H1 (cell line): ENCODE measurements around the gene PPIL6. TPM values are rescaled to one million over a fixed set of nuclear protein-coding genes. Genes with fewer than 3 reads are reported as not detected.

Experiments
- CTCF ChIA-PET: fragments of 300-600 bp; sonication (Branson Sonifier 250); formaldehyde crosslinking; loops from one replicate; lab custom pipeline; 2021; ENCODE audit not compliant: partially characterized antibody; lab: Charles Lee
- POLR2A ChIA-PET: fragments of 300-600 bp; sonication (Branson Sonifier 250); formaldehyde crosslinking; loops from one replicate; lab custom pipeline; 2021; ENCODE audit warnings: inconsistent platforms; ENCODE audit not compliant: partially characterized antibody; lab: Charles Lee
- DNase-seq, 2 experiments: peaks; one replicate each; pipeline versions ENCODE4 v3.0.0 to v3.0.0-alpha.2; 2010 to 2022; ENCODE audit warnings: low spot score in 2 of 2, low read depth in 1 of 2, mixed read lengths in 1 of 2
- FAIRE-seq: peaks from 2 replicates; lab custom pipeline; 2011; peaks lifted over from hg19 to GRCh38; lab: Jason Lieb, UNC
- H2AFZ ChIP-seq: 2 replicates; pipeline ENCODE4 v1.8.1; 2012; ENCODE audit warnings: low read length, inconsistent platforms
- H2AK5ac ChIP-seq: 2 replicates; pipeline ENCODE4 v1.6.1; 2013; ENCODE audit warnings: low read depth, low read length
- H2BK120ac ChIP-seq: replicated peaks from 2 replicates; pipeline ENCODE3; 2013; ENCODE audit warnings: low read depth, low read length, inconsistent platforms
- H2BK12ac ChIP-seq: 2 replicates; pipeline ENCODE4 v1.6.1; 2013; ENCODE audit warnings: low read depth, low read length
- H2BK15ac ChIP-seq: 2 replicates; pipeline ENCODE4 v1.6.1; 2013; ENCODE audit warnings: low read length
- H2BK20ac ChIP-seq: 2 replicates; pipeline ENCODE4 v1.6.1; 2013; ENCODE audit warnings: low read length
- H2BK5ac ChIP-seq: 2 replicates; pipeline ENCODE4 v1.6.1; 2013; ENCODE audit warnings: low read depth, low read length
- H3K14ac ChIP-seq: 2 replicates; pipeline ENCODE4 v1.6.1; 2013; ENCODE audit warnings: inconsistent platforms; ENCODE audit not compliant: insufficient read length
- H3K18ac ChIP-seq: 2 replicates; pipeline ENCODE4 v1.6.1; 2013; ENCODE audit warnings: low read length; ENCODE audit errors: extremely low read depth
- H3K23ac ChIP-seq: 2 replicates; pipeline ENCODE4 v1.6.1; 2013; ENCODE audit warnings: inconsistent platforms; ENCODE audit not compliant: insufficient read length
- H3K23me2 ChIP-seq: 2 replicates; pipeline ENCODE4 v1.6.1; 2013; ENCODE audit warnings: low read depth, low read length
- H3K27ac ChIP-seq: 2 replicates; pipeline ENCODE4 v1.6.1; 2011; ENCODE audit warnings: low read depth, low read length, inconsistent platforms
- H3K27me3 ChIP-seq, 4 experiments: replicated peaks in 1 of 4; 1 replicate in 1 of 4; 2 replicates in 3 of 4; pipeline versions ENCODE4 v1.6.1 to v1.8.1; 2011 to 2013; ENCODE audit warnings: low read length in 3 of 4, mild to moderate bottlenecking in 3 of 4, inconsistent platforms in 2 of 4, mixed read lengths in 2 of 4, moderate library complexity in 1 of 4; ENCODE audit not compliant: control insufficient read depth in 3 of 4, insufficient read depth in 3 of 4; ENCODE audit errors: extremely low read depth in 1 of 4
- H3K36me3 ChIP-seq, 4 experiments: 2 replicates each; pipeline versions ENCODE4 v1.6.1 to v1.8.1; 2011 to 2013; ENCODE audit warnings: mild to moderate bottlenecking in 4 of 4, low read length in 3 of 4, moderate library complexity in 2 of 4, control low read depth in 1 of 4, inconsistent platforms in 1 of 4; ENCODE audit not compliant: insufficient read depth in 4 of 4, control insufficient read depth in 2 of 4
- H3K4ac ChIP-seq: replicated peaks from 2 replicates; pipeline ENCODE3; 2013; ENCODE audit warnings: low read length, low read depth, mixed read lengths, inconsistent platforms; ENCODE audit not compliant: insufficient read length
- H3K4me1 ChIP-seq, 4 experiments: replicated peaks in 1 of 4; 1 replicate in 1 of 4; 2 replicates in 3 of 4; pipeline versions ENCODE4 v1.6.1 to v1.8.1; 2011 to 2013; ENCODE audit warnings: low read length in 3 of 4, inconsistent platforms in 2 of 4, mixed read lengths in 1 of 4; ENCODE audit not compliant: insufficient read depth in 4 of 4, control insufficient read depth in 3 of 4
- H3K4me2 ChIP-seq, 2 experiments: 2 replicates each; pipeline versions ENCODE4 v1.6.1 to v1.8.1; 2011 to 2013; ENCODE audit warnings: low read depth in 2 of 2, low read length in 2 of 2, control low read depth in 1 of 2, inconsistent platforms in 1 of 2, mild to moderate bottlenecking in 1 of 2; ENCODE audit not compliant: insufficient read depth in 1 of 2
- H3K4me3 ChIP-seq, 4 experiments: fragments of 200-600, 300-600 bp in 1 of 4; sonication (generic), shearing (Covaris generic), sonication (Bioruptor Twin) in 1 of 4; 2 replicates each; pipeline versions ENCODE4 v1.5.1 to v1.8.1; 2011 to 2016; ENCODE audit warnings: low read length in 4 of 4, low read depth in 3 of 4, control low read depth in 2 of 4, inconsistent platforms in 2 of 4, mild to moderate bottlenecking in 2 of 4, mixed read lengths in 1 of 4, moderate library complexity in 1 of 4; ENCODE audit not compliant: insufficient read depth in 2 of 4; ENCODE audit errors: extremely low read depth in 1 of 4
- H3K56ac ChIP-seq: replicated peaks from 2 replicates; pipeline ENCODE3; 2013; ENCODE audit warnings: low read depth, mild to moderate bottlenecking, mixed read lengths, low read length, inconsistent platforms; ENCODE audit not compliant: insufficient read length
- H3K79me1 ChIP-seq: 2 replicates; pipeline ENCODE4 v1.6.1; 2013; ENCODE audit warnings: low read depth, low read length, control low read depth
- H3K79me2 ChIP-seq, 2 experiments: 2 replicates each; pipeline versions ENCODE4 v1.6.1 to v1.8.1; 2012 to 2013; ENCODE audit warnings: low read length in 2 of 2, mild to moderate bottlenecking in 2 of 2, inconsistent platforms in 1 of 2; ENCODE audit not compliant: insufficient read depth in 2 of 2, control insufficient read depth in 1 of 2
- H3K9ac ChIP-seq, 4 experiments: replicated peaks in 1 of 4; 1 replicate in 1 of 4; 2 replicates in 3 of 4; pipeline versions ENCODE4 v1.6.1 to v1.8.1; 2011 to 2013; ENCODE audit warnings: low read depth in 3 of 4, low read length in 3 of 4, control low read depth in 2 of 4, mild to moderate bottlenecking in 2 of 4, moderate library complexity in 2 of 4, inconsistent platforms in 1 of 4; ENCODE audit errors: extremely low read depth in 1 of 4
- H3K9me3 ChIP-seq, 2 experiments: 2 replicates each; pipeline versions ENCODE4 v1.6.1 to v1.8.1; 2012 to 2013; ENCODE audit warnings: mild to moderate bottlenecking in 2 of 2, moderate library complexity in 2 of 2, control low read depth in 1 of 2, inconsistent platforms in 1 of 2, low read depth in 1 of 2, low read length in 1 of 2, mixed read lengths in 1 of 2; ENCODE audit not compliant: insufficient read depth in 2 of 2
- H4K20me1 ChIP-seq, 2 experiments: replicated peaks in 1 of 2; 2 replicates each; pipeline versions ENCODE3 to v1.8.1; 2011 to 2013; ENCODE audit warnings: inconsistent platforms in 2 of 2, low read length in 2 of 2, mild to moderate bottlenecking in 1 of 2; ENCODE audit not compliant: insufficient read depth in 2 of 2, control insufficient read depth in 1 of 2
- H4K5ac ChIP-seq: 2 replicates; pipeline ENCODE4 v1.6.1; 2013; ENCODE audit warnings: low read length, low read depth, mixed read lengths, inconsistent platforms; ENCODE audit not compliant: insufficient read length
- H4K8ac ChIP-seq: 2 replicates; pipeline ENCODE4 v1.8.0; 2013; ENCODE audit warnings: mild to moderate bottlenecking, moderate library complexity, low read length, inconsistent platforms; ENCODE audit not compliant: insufficient read depth; ENCODE audit errors: extremely low read depth
- H4K91ac ChIP-seq: replicated peaks from 2 replicates; pipeline ENCODE3; 2013; ENCODE audit warnings: low read length, mixed read lengths, inconsistent platforms; ENCODE audit not compliant: insufficient read length
- ASH2L ChIP-seq: fragments of 200-600, 300-600 bp; sonication (generic); IDR thresholded peaks from one replicate; pipeline ENCODE4 v1.7.1; 2017; ENCODE audit warnings: low read length
- CHD1 ChIP-seq: IDR thresholded peaks from 2 replicates; pipeline ENCODE4 v1.6.1; 2012; ENCODE audit warnings: low read depth, low read length, improper control_type of control experiment
- CREB1 ChIP-seq: IDR thresholded peaks from 2 replicates; pipeline ENCODE4 v1.6.1; 2012; ENCODE audit warnings: inconsistent platforms
- EP300 ChIP-seq, 2 experiments: IDR thresholded peaks; 1 replicate in 1 of 2; 2 replicates in 1 of 2; pipeline ENCODE4 v1.6.1; 2011 to 2012; ENCODE audit warnings: low read depth in 2 of 2, low read length in 2 of 2, mild to moderate bottlenecking in 2 of 2, borderline replicate concordance in 1 of 2, inconsistent platforms in 1 of 2, moderate library complexity in 1 of 2
- HDAC2 ChIP-seq, 2 experiments: fragments of 300-600 bp in 1 of 2; sonication (generic) in 1 of 2; IDR thresholded peaks; 2 replicates each; pipeline ENCODE4 v1.6.1; 2011 to 2012; ENCODE audit warnings: low read depth in 2 of 2, low read length in 2 of 2, mild to moderate bottlenecking in 2 of 2, moderate library complexity in 2 of 2, borderline replicate concordance in 1 of 2, inconsistent platforms in 1 of 2
- JUND ChIP-seq: IDR thresholded peaks from 2 replicates; pipeline ENCODE4 v1.6.1; 2011; ENCODE audit warnings: mild to moderate bottlenecking, improper control_type of control experiment, low read length
- RFX5 ChIP-seq: IDR thresholded peaks from 2 replicates; pipeline ENCODE4 v1.6.1; 2011; ENCODE audit warnings: low read depth, low read length, improper control_type of control experiment, borderline replicate concordance
- TEAD4 ChIP-seq: IDR thresholded peaks from 2 replicates; pipeline ENCODE4 v1.6.1; 2012; ENCODE audit warnings: low read depth, low read length, inconsistent platforms, mixed read lengths
- WGBS, 2 experiments: shearing (Covaris generic) in 1 of 2; methylation state at CpG; one replicate each; pipeline versions ENCODE4 v1.1.6 to v1.1.7; 2013 to 2015; ENCODE audit warnings: low lambda C conversion rate in 2 of 2, mixed read lengths in 2 of 2, inconsistent platforms in 1 of 2, low coverage in 1 of 2, missing lambda C conversion rate in 1 of 2; ENCODE audit not compliant: insufficient replicate concordance in 2 of 2, insufficient coverage in 1 of 2, insufficient read length in 1 of 2; ENCODE audit errors: extremely low coverage in 1 of 2, missing lambda C conversion rate in 1 of 2; 5-methylcytosine and 5-hydroxymethylcytosine counted together
- polyA plus RNA-seq, 7 experiments: library from polyadenylated mRNA; depleted of rRNA in 3 of 7; stranded (reverse) in 5 of 7; unstranded in 2 of 7; fragments of >200 nt in 5 of 7; fragments of 200-250 nt in 2 of 7; gene quantifications; 1 replicate in 5 of 7; 2 replicates in 1 of 7; 4 replicates in 1 of 7; pipeline versions ENCODE4 v1.2.1 to v1.2.3, GENCODE V29; 2011 to 2013; ENCODE audit warnings: missing spikeins in 2 of 7, mixed read lengths in 2 of 7
- total RNA-seq: library from RNA; stranded (reverse); fragmentation: NEBNext Ultra II Directional; extraction: Animal tissue kit (Norgen Biotek cat#: 25700); gene quantifications from 2 replicates; pipeline ENCODE4 v1.2.1, GENCODE V29; 2021
- TF ChIP-seq, protein P1 (sequence below): IDR thresholded peaks from 2 replicates; pipeline ENCODE4 v1.6.1; 2012; ENCODE audit warnings: inconsistent platforms

PPIL6 gene
- total and polyA plus RNA-seq, 2 of the 8 experiments (the other 6 are each of a cell fraction or from before 2014, with no cell fraction given): 0.42 to 1.3 TPM

DNA sequence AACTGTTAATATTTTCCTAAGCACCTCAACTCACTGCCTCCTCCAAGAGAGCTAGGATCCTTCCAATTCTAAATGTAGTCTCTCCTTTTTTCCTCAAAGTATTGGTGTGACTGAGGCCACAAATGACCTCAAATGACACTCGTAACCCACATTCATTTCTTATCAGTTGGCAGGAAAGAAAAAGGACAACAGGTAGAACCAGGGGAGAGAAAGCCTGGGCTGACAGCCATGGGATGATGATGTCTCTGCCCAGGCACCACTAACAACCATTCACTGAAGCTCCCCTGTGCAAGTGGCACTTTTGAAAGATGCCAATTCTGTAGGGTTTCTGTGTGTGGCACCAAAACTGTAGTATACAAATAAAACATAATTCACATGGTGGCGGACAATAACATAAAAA lies 35.2 kb upstream of the PPIL6 start:
- H2BK5ac ChIP-seq: no peak overlapping the region
- H3K79me1 ChIP-seq: peaks cover 18% of the 10 kb centered on the region
- H4K20me1 ChIP-seq: peaks cover 4 to 32% of the 10 kb centered on the region in 2 experiments
- no peak overlapping the region for H2BK15ac ChIP-seq
- 0 out of 2 replicates have a peak, but pooled peaks cover 5% of the 10 kb centered on the region for H3K23me2 ChIP-seq
- DNase-seq: no peak
- H2AFZ ChIP-seq: no peak overlapping the region
- WGBS, 2 experiments: 92% methylated on average over 2 of the region's 2 CpGs; no CpG with 5 or more reads in 1 of the 2 experiments
- H4K5ac ChIP-seq: no peak overlapping the region
- H2BK20ac ChIP-seq: no peak overlapping the region
- no peak overlapping the region for H3K9ac ChIP-seq
- no peak overlapping the region for H3K4me2 ChIP-seq
- no peak overlapping the region for H2BK12ac ChIP-seq
- TF ChIP-seq RFX5 (no peak), JUND (no peak), HDAC2 (IDR thresholded peaks at IDR 0.05; ENCODE audit: borderline replicate concordance in 1 of 2, low read depth in 2 of 2, low read length in 2 of 2) (no peak), EP300 (IDR thresholded peaks at IDR 0.05; ENCODE audit: borderline replicate concordance in 1 of 2, low read depth in 2 of 2, low read length in 2 of 2) (no peak), CHD1 (no peak), ASH2L (no peak), CREB1 (no peak), TEAD4 (no peak)
- TF ChIP-seq, protein P1, sequence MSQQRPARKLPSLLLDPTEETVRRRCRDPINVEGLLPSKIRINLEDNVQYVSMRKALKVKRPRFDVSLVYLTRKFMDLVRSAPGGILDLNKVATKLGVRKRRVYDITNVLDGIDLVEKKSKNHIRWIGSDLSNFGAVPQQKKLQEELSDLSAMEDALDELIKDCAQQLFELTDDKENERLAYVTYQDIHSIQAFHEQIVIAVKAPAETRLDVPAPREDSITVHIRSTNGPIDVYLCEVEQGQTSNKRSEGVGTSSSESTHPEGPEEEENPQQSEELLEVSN: no peak
- H3K14ac ChIP-seq: no peak overlapping the region
- H2AK5ac ChIP-seq: no peak overlapping the region
- H4K8ac ChIP-seq: no peak overlapping the region
- no peak for FAIRE-seq
- no peak overlapping the region for H3K27ac ChIP-seq
- no peak overlapping the region for H3K56ac ChIP-seq
- no peak overlapping the region for H3K18ac ChIP-seq
- CTCF ChIA-PET: interaction anchor here (1.8 kb wide), 1 partner anchor 15 kb away, joined by 5 read pairs; no protein-coding TSS in a partner anchor
- no peak overlapping the region for H4K91ac ChIP-seq
- POLR2A ChIA-PET: no interaction called here
- no peaks in the 10 kb centered on the region for H3K9me3 ChIP-seq
- H3K27me3 ChIP-seq: no peaks in the 10 kb centered on the region
- H3K4me3 ChIP-seq: no peak overlapping the region
- H3K4ac ChIP-seq: no peak overlapping the region
- peaks cover 0 to 7% (median 3%) of the 10 kb centered on the region in 4 experiments; a peak in 2 of 7 replicates for H3K4me1 ChIP-seq
- H3K23ac ChIP-seq: no peak overlapping the region
- no peak overlapping the region for H2BK120ac ChIP-seq
- peaks cover 8 to 62% of the 10 kb centered on the region in 2 experiments for H3K79me2 ChIP-seq
- H3K36me3 ChIP-seq: peaks cover 14 to 82% (median 59%) of the 10 kb centered on the region in 4 experiments
